ENCODE results near the gene GLTPD2. TPM values are rescaled to one million over a fixed set of nuclear protein-coding genes. Genes with fewer than 3 reads are reported as not detected.

The GLTPD2 gene
- total RNA-seq, 2 donors from 2014 or later, result 0.88 to 1.6 TPM

DNA sequence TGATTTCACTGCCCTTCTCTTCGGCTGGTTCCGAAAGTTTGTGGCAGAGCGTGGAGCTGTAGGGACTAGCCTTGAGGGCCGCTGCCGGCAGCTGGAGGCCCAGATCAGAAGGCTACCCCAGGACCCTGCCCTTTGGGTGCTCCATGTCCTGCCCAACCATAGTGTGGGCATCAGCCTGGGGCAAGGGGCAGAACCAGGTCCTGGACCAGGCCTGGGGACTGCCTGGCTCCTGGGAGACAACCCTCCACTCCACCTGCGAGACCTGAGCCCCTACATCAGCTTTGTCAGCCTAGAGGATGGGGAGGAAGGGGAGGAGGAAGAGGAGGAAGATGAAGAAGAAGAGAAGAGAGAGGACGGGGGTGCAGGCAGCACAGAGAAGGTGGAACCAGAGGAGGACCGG is 48.2 kb upstream of the GLTPD2 start:
- Mint-ChIP-seq H3K9me3 (no peaks in the 10 kb centered on the region), H3K36me3 (ENCODE audit: low read depth) (no peaks in the 10 kb centered on the region), H3K4me1 (peaks cover 11% of the 10 kb centered on the region), H3K27ac (no peak overlapping the region), H3K27me3 (ENCODE audit: insufficient read depth) (peaks cover 96% of the 10 kb centered on the region), H3K4me3 (peak overlapping the region; percentile 51)
- no peak overlapping the region for H3K9ac ChIP-seq (ENCODE audit: extremely low read depth, low read length, poor library complexity, severe bottlenecking)
- H3K27me3 ChIP-seq (ENCODE audit: control insufficient read depth, insufficient read depth, low read length, poor library complexity, severe bottlenecking), result peaks cover 99% of the 10 kb centered on the region
- H3K4me3 ChIP-seq (ENCODE audit: low read length), result no peak overlapping the region
- H3K27ac ChIP-seq (ENCODE audit: low read depth, low read length), result no peak overlapping the region
- no peaks in the 10 kb centered on the region for H3K9me3 ChIP-seq (ENCODE audit: control insufficient read depth, low read length)
- 89 to 90% methylated on average over 2 to 8 of the region's 8 CpGs for WGBS, 2 experiments (ENCODE audit: insufficient coverage in 1 of 2, insufficient read length in 1 of 2)
- H3K36me3 ChIP-seq (ENCODE audit: control insufficient read depth, insufficient read depth, low read length), result no peaks in the 10 kb centered on the region
- no peak for DNase-seq
- peaks cover 5% of the 10 kb centered on the region for H3K4me1 ChIP-seq (ENCODE audit: control insufficient read depth, insufficient read depth, low read length)
- TF ChIP-seq, protein P1, sequence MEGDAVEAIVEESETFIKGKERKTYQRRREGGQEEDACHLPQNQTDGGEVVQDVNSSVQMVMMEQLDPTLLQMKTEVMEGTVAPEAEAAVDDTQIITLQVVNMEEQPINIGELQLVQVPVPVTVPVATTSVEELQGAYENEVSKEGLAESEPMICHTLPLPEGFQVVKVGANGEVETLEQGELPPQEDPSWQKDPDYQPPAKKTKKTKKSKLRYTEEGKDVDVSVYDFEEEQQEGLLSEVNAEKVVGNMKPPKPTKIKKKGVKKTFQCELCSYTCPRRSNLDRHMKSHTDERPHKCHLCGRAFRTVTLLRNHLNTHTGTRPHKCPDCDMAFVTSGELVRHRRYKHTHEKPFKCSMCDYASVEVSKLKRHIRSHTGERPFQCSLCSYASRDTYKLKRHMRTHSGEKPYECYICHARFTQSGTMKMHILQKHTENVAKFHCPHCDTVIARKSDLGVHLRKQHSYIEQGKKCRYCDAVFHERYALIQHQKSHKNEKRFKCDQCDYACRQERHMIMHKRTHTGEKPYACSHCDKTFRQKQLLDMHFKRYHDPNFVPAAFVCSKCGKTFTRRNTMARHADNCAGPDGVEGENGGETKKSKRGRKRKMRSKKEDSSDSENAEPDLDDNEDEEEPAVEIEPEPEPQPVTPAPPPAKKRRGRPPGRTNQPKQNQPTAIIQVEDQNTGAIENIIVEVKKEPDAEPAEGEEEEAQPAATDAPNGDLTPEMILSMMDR (conservative IDR thresholded peaks at IDR 0.05), result no peak

DNA sequence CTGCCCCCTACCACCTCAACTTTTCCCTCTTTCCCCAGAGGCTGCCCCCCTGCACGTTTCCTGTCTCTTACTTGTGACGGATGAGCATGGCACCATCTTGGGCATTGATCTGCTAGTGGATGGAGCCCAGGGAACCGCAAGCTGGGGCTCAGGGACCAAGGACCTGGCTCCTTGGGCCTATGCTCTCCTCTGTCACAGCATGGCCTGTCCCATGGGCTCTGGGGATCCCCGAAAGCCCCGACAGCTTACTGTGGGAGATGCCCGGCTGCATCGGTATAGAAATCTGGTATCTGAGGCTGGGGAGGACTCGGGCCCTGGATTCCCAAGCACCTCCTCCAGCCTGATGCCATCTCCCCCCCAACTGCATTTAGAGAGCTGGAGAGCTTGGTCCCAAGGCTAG is 47.2 kb upstream of the GLTPD2 start:
- 96 to 100% methylated on average over 3 to 8 of the region's 8 CpGs for WGBS, 2 experiments (ENCODE audit: insufficient coverage in 1 of 2, insufficient read length in 1 of 2)
- no peaks in the 10 kb centered on the region for H3K36me3 Mint-ChIP-seq (ENCODE audit: low read depth)
- H3K4me1 Mint-ChIP-seq, result peaks cover 11% of the 10 kb centered on the region
- DNase-seq, result no peak
- no peaks in the 10 kb centered on the region for H3K9me3 Mint-ChIP-seq
- H3K4me3 Mint-ChIP-seq, result no peak overlapping the region
- no peaks in the 10 kb centered on the region for H3K9me3 ChIP-seq (ENCODE audit: control insufficient read depth, low read length)
- H3K9ac ChIP-seq (ENCODE audit: extremely low read depth, low read length, poor library complexity, severe bottlenecking), result no peak overlapping the region
- TF ChIP-seq, protein P1 (conservative IDR thresholded peaks at IDR 0.05), result no peak
- no peak overlapping the region for H3K27ac Mint-ChIP-seq
- no peaks in the 10 kb centered on the region for H3K36me3 ChIP-seq (ENCODE audit: control insufficient read depth, insufficient read depth, low read length)
- peaks cover 89% of the 10 kb centered on the region for H3K27me3 Mint-ChIP-seq (ENCODE audit: insufficient read depth)
- no peak overlapping the region for H3K27ac ChIP-seq (ENCODE audit: low read depth, low read length)
- H3K4me3 ChIP-seq (ENCODE audit: low read length), result no peak overlapping the region
- H3K27me3 ChIP-seq (ENCODE audit: control insufficient read depth, insufficient read depth, low read length, poor library complexity, severe bottlenecking), result peaks cover 99% of the 10 kb centered on the region
- peaks cover 5% of the 10 kb centered on the region for H3K4me1 ChIP-seq (ENCODE audit: control insufficient read depth, insufficient read depth, low read length)

DNA sequence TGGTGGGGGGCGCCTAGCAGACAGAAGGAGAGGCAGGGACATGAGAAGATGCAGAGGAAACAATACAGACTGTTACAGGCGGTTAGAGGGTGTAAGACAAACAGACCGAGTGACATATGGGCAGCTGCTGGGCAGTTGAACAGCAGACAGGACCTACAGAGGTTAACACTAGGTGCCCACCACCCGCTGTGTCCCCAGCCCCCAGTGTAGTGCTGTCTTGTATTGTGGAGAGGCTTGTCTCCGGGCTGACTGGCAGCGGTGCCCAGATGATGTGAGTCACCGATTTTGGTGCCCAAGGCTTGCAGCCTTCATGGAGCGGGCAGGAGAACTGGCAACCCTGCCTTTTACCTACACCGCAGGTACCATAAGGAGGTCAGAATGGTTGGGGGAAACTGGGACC is 46.6 kb upstream of the GLTPD2 start:
- Mint-ChIP-seq H3K27me3 (ENCODE audit: insufficient read depth) (peaks cover 83% of the 10 kb centered on the region), H3K36me3 (ENCODE audit: low read depth) (no peaks in the 10 kb centered on the region), H3K9me3 (no peaks in the 10 kb centered on the region), H3K4me1 (peaks cover 11% of the 10 kb centered on the region), H3K27ac (no peak overlapping the region), H3K4me3 (no peak overlapping the region)
- Histone ChIP-seq H3K27ac (ENCODE audit: low read depth, low read length) (no peak overlapping the region), H3K4me3 (ENCODE audit: low read length) (no peak overlapping the region), H3K9ac (ENCODE audit: extremely low read depth, low read length, poor library complexity, severe bottlenecking) (no peak overlapping the region), H3K27me3 (ENCODE audit: control insufficient read depth, insufficient read depth, low read length, poor library complexity, severe bottlenecking) (peaks cover 94% of the 10 kb centered on the region), H3K36me3 (ENCODE audit: control insufficient read depth, insufficient read depth, low read length) (no peaks in the 10 kb centered on the region), H3K4me1 (ENCODE audit: control insufficient read depth, insufficient read depth, low read length) (peaks cover 5% of the 10 kb centered on the region), H3K9me3 (ENCODE audit: control insufficient read depth, low read length) (no peaks in the 10 kb centered on the region)
- DNase-seq, result no peak
- WGBS, 2 experiments (ENCODE audit: insufficient coverage in 1 of 2, insufficient read length in 1 of 2), result 88 to 93% methylated on average over 7 to 9 of the region's 9 CpGs
- TF ChIP-seq, protein P1 (conservative IDR thresholded peaks at IDR 0.05), result no peak

All from endodermal cell (in vitro differentiated cells).